Suprapubic skin (tissue), 3 donors: ENCODE measurements around the gene CALCOCO1.

Experiments used
- POLR2A ChIP-seq, 2 donors: fragments of 450-650 bp; IDR thresholded peaks; one replicate each; pipeline ENCODE4 v1.6.1; 2017; ENCODE audit warnings: antibody characterized with exemption in 2 of 2, mild to moderate bottlenecking in 2 of 2, moderate library complexity in 2 of 2
- TF ChIP-seq, protein P1 (sequence below), 2 donors: fragments of 200-600 bp in 1 of 2; fragments of 450-650 bp in 1 of 2; sonication (generic) in 1 of 2; IDR thresholded peaks; one replicate each; pipeline ENCODE4 v1.5.1; 2016 to 2019; ENCODE audit warnings: antibody characterized with exemption in 2 of 2, mild to moderate bottlenecking in 1 of 2, moderate library complexity in 1 of 2

GRCh38 chr12:53696655-53697331 lies 30.5 kb downstream of the CALCOCO1 start:
- TF ChIP-seq, protein P1, sequence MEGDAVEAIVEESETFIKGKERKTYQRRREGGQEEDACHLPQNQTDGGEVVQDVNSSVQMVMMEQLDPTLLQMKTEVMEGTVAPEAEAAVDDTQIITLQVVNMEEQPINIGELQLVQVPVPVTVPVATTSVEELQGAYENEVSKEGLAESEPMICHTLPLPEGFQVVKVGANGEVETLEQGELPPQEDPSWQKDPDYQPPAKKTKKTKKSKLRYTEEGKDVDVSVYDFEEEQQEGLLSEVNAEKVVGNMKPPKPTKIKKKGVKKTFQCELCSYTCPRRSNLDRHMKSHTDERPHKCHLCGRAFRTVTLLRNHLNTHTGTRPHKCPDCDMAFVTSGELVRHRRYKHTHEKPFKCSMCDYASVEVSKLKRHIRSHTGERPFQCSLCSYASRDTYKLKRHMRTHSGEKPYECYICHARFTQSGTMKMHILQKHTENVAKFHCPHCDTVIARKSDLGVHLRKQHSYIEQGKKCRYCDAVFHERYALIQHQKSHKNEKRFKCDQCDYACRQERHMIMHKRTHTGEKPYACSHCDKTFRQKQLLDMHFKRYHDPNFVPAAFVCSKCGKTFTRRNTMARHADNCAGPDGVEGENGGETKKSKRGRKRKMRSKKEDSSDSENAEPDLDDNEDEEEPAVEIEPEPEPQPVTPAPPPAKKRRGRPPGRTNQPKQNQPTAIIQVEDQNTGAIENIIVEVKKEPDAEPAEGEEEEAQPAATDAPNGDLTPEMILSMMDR (IDR thresholded peaks at IDR 0.05) = no peak
- TF ChIP-seq POLR2A (IDR thresholded peaks at IDR 0.05) = no peak
